AG04450 (cell line): ENCODE measurements around the gene DNAH10. TPM values are rescaled to one million over a fixed set of nuclear protein-coding genes. Genes with fewer than 3 reads are reported as not detected.
"Not testable (repeated sequence)": the region's sequence is repeated elsewhere in the genome, so short reads cannot be mapped to it uniquely, and the experiment has no call there.

Experiments used
- CTCF ChIA-PET: fragments of 300-600, 350-600 bp; formaldehyde crosslinking; extraction: SDS; loops from one replicate; lab custom pipeline; 2022; ENCODE audit warnings: antibody characterized with exemption, inconsistent platforms; lab: Charles Lee
- POLR2A ChIA-PET: fragments of 350-600 bp; formaldehyde crosslinking; extraction: SDS; loops from one replicate; lab custom pipeline; 2021; ENCODE audit warnings: antibody characterized with exemption, inconsistent platforms; lab: Yijun Ruan, JAX
- DNase-seq: peaks from one replicate; pipeline ENCODE4 v3.0.0-alpha.2; 2011; ENCODE audit warnings: low read depth, low spot score
- H3K27ac ChIP-seq: one replicate; pipeline ENCODE4 v1.5.1; 2012; ENCODE audit warnings: low read depth, low read length, control low read depth
- H3K27me3 ChIP-seq: one replicate; pipeline ENCODE4 v1.6.0; 2012; ENCODE audit warnings: low read length; ENCODE audit not compliant: control insufficient read depth, insufficient read depth
- H3K4me3 ChIP-seq: 2 replicates; pipeline ENCODE4 v1.5.1; 2011; ENCODE audit warnings: mild to moderate bottlenecking, low read depth, low read length, control low read depth
- H3K9me3 ChIP-seq: 2 replicates; pipeline ENCODE4 v1.5.1; 2012; ENCODE audit warnings: low read length; ENCODE audit not compliant: control insufficient read depth, insufficient read depth
- polyA plus RNA-seq: library from polyadenylated mRNA; depleted of rRNA; stranded (reverse); fragments of >200 nt; gene quantifications from 2 replicates; pipeline ENCODE4 v1.2.3, GENCODE V29; 2011
- TF ChIP-seq, protein P1 (sequence below): IDR thresholded peaks from 2 replicates; pipeline ENCODE4 v1.5.1; 2011; ENCODE audit warnings: low read depth, low read length, control low read depth, inconsistent platforms

The DNAH10 gene
- polyA plus RNA-seq, 1 experiment: 9.1 TPM

DNA sequence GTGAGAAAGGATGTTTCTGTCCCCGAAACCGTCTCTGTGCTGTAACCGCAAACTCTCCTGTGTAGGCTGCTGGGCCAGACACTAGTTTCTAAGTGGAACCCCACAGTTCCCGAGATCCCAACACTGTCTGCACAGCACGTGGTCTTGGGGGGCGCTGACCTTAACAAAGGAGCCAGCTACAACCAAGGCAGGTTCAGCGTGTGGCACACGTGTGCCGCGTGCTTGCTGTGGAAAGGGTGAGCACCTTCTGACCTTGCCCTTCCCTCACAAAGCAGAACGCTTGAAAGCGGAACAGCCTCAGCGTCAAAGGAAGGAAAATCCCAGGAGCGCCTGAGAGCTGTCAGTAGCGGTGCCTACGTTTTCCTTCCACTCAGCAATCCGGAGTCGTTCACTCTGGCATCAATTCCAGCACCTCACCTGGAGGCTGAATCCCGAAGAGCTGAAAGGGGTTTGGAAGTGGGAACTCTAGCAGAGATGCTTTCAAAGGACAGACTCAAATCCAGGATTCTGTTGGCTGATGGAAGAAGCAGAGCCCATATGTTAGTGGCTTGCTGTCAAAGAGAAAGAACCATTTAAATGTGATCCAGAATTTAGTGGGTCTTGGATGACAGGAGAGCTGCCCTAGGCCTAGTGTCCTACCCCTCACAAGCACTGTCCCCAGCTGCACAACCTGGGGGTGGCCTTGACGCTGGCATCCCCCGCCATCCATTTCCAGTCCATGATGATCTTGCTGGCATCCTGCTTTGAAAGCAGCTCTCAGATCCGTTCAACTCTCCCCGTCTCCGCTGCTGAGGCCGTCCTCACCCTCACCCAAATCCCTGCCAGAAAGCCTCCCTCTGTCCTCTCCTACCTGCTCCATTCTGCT is 183.4 kb downstream of the DNAH10 start:
- TF ChIP-seq, protein P1, sequence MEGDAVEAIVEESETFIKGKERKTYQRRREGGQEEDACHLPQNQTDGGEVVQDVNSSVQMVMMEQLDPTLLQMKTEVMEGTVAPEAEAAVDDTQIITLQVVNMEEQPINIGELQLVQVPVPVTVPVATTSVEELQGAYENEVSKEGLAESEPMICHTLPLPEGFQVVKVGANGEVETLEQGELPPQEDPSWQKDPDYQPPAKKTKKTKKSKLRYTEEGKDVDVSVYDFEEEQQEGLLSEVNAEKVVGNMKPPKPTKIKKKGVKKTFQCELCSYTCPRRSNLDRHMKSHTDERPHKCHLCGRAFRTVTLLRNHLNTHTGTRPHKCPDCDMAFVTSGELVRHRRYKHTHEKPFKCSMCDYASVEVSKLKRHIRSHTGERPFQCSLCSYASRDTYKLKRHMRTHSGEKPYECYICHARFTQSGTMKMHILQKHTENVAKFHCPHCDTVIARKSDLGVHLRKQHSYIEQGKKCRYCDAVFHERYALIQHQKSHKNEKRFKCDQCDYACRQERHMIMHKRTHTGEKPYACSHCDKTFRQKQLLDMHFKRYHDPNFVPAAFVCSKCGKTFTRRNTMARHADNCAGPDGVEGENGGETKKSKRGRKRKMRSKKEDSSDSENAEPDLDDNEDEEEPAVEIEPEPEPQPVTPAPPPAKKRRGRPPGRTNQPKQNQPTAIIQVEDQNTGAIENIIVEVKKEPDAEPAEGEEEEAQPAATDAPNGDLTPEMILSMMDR: no peak
- no peak for DNase-seq
- no peak overlapping the region for H3K4me3 ChIP-seq

DNA sequence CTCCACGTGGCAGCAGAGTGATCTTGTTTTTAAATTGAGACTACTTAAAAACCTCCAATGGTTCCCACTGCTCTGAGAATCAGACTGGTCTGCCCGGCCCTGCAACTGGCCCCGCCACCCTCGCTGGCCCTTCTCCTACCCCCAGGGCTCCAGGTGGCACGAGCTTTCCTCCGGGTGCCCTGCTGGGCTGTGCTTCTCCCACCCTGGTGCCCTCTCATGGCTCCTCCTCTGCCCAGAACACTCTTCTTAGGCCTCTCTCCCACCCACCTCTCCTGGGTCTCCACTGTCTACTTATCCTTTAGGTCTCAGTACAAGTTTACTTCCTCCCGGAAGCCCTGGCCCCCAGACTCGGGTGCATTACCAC is 184.0 kb downstream of the DNAH10 start:
- H3K4me3 ChIP-seq: no peak overlapping the region
- ChIA-PET POLR2A (no interaction called here), CTCF (no interaction called here)

More for the DNA sequence above, 183.4 kb downstream of the DNAH10 start:
- ChIA-PET CTCF (no interaction called here), POLR2A (no interaction called here)
- Histone ChIP-seq H3K27ac (no peak overlapping the region), H3K9me3 (peaks cover 23% of the 10 kb centered on the region), H3K27me3 (no peaks in the 10 kb centered on the region)

DNA sequence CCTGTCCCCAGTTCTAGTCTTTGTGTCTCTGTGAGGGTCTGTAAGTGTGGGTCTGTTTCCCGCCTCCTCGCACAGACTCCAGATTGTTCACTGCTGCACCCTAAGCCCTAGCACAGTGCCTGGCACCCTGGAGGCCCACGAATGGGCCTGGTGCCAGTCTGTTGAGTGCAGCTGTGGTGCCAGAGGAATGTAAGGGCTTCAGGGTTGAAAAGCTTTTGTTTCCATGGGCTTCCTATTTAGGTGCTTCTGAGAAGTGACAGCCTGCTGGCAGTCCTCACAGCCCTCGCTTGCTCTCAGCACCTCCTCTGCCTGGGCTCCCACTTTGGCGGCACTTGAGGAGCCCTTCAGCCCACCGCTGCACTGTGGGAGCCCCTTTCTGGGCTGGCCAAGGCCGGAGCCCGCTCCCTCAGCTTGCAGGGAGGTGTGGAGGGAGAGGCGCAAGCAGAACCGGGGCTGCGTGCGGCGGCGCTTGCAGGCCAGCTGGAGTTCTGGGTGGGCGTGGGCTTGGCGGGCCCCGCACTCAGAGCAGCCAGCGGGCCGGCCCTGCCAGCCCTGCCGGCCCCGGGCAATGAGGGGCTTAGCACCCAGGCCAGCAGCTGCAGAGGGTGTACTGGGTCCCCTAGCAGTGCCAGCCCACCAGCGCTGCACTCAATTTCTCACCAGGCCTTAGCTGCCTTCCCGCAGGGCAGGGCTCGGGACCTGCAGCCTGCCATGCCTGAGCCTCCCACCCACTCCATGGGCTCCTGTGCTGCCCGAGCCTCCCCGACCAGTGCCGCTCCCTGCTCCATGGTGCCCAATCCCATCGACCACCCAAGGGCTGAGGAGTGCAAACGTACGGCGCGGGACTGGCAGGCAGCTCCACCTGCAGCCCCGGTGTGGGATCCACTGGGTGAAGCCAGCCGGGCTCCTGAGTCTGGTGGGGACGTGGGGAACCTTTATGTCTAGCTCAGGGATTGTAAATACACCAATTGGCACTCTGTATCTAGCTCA is 184.7 kb downstream of the DNAH10 start:
- H3K4me3 ChIP-seq, H3K27ac ChIP-seq, H3K27me3 ChIP-seq, POLR2A ChIA-PET, DNase-seq, CTCF ChIA-PET: not testable (repeated sequence)
- peaks cover 14% of the 10 kb centered on the region for H3K9me3 ChIP-seq

More for the DNA sequence above, 184.0 kb downstream of the DNAH10 start:
- H3K9me3 ChIP-seq: peaks cover 21% of the 10 kb centered on the region
- H3K27me3 ChIP-seq: no peaks in the 10 kb centered on the region
- DNase-seq: no peak
- TF ChIP-seq, protein P1: no peak
- no peak overlapping the region for H3K27ac ChIP-seq

DNA sequence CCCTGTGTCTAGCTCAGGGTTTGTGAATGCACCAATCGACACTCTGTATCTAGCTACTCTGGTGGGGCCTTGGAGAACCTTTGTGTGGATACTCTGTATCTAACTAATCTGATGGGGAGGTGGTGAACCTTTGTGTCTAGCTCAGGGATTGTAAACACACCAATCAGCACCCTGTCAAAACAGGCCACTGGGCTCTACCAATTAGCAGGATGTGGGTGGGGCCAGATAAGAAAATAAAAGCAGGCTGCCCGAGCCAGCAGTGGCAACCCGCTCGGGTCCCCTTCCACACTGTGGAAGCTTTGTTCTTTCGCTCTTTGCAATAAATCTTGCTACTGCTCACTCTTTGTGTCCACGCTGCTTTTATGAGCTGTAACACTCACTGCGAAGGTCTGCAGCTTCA is 185.4 kb downstream of the DNAH10 start:
- H3K4me3 ChIP-seq, DNase-seq, H3K27ac ChIP-seq, H3K27me3 ChIP-seq, H3K9me3 ChIP-seq, POLR2A ChIA-PET, CTCF ChIA-PET: not testable (repeated sequence)

DNA sequence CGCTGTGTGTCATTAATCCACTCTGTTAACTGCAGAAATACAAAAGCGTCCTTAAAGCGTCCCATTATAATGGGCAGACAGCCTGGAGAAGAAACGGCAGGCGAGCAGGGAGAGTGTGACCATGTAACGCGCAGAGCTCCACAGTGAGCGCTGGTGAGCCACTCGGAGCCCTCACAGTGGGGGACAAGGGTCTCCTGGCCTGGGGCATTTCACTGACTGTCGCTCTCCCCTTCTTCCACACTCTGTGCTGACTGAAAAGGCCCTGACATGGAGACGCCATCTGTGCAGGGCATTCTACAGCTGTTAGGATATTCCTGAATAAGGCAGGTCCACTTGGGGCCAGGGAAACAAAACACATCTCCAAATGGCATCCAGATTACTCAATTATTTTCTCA is 186.3 kb downstream of the DNAH10 start:
- TF ChIP-seq, protein P1: no peak
- DNase-seq: no peak
- CTCF ChIA-PET: no interaction called here
- H3K9me3 ChIP-seq: peaks cover 6% of the 10 kb centered on the region; the same call in 1 of the 2 replicates
- POLR2A ChIA-PET: no interaction called here
- H3K27me3 ChIP-seq: no peaks in the 10 kb centered on the region
- H3K27ac ChIP-seq: no peak overlapping the region
- no peak overlapping the region for H3K4me3 ChIP-seq
